ENCODE measurements around the gene MYO7B.

DNA sequence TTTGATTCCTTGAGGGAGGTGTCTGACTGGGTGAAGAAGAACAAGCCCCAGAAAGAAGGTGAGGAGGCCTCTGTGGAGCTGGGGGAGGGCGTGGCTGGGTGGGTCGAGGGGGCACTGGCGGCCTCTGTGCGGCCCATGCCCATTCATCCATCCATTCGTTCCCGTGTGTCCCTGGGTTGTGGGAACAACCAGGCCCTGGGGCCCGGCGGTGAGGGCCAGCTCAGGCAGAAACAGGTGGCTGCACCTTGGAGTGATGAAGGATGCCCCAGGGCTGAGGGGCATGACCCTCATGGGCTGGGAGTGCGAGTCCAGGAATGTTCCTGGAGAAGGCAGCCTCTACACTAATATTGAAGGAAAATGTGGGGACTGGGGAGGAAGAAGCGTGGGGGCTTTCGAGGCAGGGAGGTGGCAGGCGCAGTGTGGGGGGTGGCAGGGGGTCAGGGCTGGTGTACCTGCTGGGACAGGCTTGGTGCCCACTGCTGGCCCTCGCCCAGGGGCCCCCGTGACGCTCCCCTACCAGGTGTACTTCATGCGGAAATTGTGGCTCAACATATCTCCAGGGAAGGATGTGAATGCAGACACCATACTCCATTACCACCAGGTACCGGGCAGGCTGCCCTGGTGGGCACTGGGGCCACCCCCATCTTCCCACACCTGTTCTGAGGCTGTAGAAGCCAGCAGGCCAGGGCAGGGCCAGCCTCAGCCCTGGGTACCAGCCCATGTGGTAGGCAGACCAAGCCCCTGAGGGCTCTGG is 99.3 kb downstream of the MYO7B start:
- no peak for TF ChIP-seq EZH2 (IDR thresholded peaks at IDR 0.05; ENCODE audit: borderline replicate concordance, insufficient read depth, low read depth, low read length, poor library complexity, severe bottlenecking)
- TF ChIP-seq, protein P1, sequence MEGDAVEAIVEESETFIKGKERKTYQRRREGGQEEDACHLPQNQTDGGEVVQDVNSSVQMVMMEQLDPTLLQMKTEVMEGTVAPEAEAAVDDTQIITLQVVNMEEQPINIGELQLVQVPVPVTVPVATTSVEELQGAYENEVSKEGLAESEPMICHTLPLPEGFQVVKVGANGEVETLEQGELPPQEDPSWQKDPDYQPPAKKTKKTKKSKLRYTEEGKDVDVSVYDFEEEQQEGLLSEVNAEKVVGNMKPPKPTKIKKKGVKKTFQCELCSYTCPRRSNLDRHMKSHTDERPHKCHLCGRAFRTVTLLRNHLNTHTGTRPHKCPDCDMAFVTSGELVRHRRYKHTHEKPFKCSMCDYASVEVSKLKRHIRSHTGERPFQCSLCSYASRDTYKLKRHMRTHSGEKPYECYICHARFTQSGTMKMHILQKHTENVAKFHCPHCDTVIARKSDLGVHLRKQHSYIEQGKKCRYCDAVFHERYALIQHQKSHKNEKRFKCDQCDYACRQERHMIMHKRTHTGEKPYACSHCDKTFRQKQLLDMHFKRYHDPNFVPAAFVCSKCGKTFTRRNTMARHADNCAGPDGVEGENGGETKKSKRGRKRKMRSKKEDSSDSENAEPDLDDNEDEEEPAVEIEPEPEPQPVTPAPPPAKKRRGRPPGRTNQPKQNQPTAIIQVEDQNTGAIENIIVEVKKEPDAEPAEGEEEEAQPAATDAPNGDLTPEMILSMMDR (IDR thresholded peaks at IDR 0.05), result no peak

Data from B cell (primary cell).